ENCODE results near the gene UPK3BL2.
A peak's percentile ranks its signal among the peaks of the same experiment; 100 is the strongest.
"Not testable (repeated sequence)": the region's sequence is repeated elsewhere in the genome, so short reads cannot be mapped to it uniquely, and the experiment has no call there.

Gene UPK3BL2

GRCh38 chr7:102514881-102515721 is 28.4 kb downstream of the UPK3BL2 start:
- not testable (repeated sequence) for H3K36me3 Mint-ChIP-seq (ENCODE audit: low read depth); H3K4me3 Mint-ChIP-seq; H3K27ac Mint-ChIP-seq; DNase-seq; H3K27me3 Mint-ChIP-seq; H3K9me3 Mint-ChIP-seq; H3K4me1 Mint-ChIP-seq
- ATAC-seq = peak; percentile 30

DNA sequence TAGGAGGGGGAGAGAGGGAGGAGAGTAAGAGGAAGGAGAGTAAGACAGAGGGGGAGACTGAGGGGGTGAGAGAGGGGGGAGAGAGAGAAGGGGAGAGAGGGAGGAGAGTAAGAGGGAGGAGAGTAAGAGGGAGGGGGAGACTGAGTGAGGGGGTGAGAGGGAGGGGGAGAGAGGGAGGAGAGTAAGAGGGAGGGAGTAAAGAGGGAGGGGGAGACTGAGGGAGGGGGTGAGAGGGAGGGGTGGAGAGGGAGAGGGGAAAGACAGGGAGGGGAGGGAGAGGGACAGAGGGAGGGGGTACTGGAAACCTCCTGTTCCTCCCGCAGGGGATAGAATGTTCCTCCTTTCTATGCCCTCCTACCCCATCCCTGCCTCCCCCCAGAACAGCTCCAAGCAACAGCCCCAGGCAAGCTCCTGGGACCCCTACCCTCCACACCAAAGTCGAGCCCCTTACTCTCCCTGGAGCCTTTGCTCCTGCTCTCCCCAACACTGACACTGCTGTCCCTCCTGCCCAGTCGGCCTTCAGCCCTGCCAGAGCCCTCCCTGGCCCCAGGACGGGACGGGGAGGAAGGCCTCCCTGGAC is 30.8 kb downstream of the UPK3BL2 start:
- H3K36me3 Mint-ChIP-seq (ENCODE audit: low read depth); H3K4me3 Mint-ChIP-seq: not testable (repeated sequence)

GRCh38 chr7:102511860-102512522 is 31.5 kb downstream of the UPK3BL2 start:
- not testable (repeated sequence) for H3K27ac Mint-ChIP-seq; H3K4me1 Mint-ChIP-seq; H3K4me3 Mint-ChIP-seq; H3K36me3 Mint-ChIP-seq (ENCODE audit: low read depth); H3K27me3 Mint-ChIP-seq; DNase-seq; H3K9me3 Mint-ChIP-seq
- peak; percentile 48 for ATAC-seq

More for the DNA sequence above, 30.8 kb downstream of the UPK3BL2 start:
- DNase-seq, H3K9me3 Mint-ChIP-seq, H3K27ac Mint-ChIP-seq, ATAC-seq, H3K27me3 Mint-ChIP-seq, H3K4me1 Mint-ChIP-seq: not testable (repeated sequence)

GRCh38 chr7:102510575-102510974 is 32.9 kb downstream of the UPK3BL2 start:
- not testable (repeated sequence) for H3K27me3 Mint-ChIP-seq; H3K36me3 Mint-ChIP-seq (ENCODE audit: low read depth); H3K4me1 Mint-ChIP-seq; ATAC-seq; DNase-seq; H3K9me3 Mint-ChIP-seq; H3K27ac Mint-ChIP-seq; H3K4me3 Mint-ChIP-seq

DNA sequence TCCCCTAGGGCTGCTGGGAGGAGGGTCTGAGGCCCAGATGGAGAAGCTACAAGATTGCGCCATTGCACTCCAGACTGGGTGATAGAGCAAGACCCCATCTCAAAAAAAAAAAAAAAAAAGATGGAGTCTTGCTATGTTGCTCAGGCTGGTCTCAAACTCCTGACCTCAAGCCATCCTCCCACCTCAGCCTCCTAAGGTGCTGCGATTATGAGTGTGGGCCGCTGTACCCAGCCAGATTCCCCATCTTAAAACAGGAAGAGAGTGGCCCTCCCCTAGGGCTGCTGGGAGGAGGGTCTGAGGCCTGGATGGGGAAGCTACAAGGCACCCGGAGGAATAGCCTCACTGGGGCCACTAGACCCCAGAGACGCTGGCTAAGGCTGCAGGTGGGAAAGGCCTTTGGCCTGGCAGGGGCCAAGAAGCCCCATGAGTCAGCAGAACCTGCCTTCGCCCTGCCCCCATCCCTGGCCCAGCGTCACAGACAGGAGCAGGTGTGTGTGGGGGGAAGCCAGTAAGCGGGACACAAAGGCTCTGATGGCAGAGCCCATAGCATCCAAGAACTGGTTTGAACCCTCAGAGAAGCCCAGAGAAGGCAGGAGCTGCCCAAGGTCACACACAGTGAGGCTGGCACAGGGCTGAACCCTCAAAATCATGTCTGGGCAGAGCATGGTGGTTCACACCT is 35.9 kb downstream of the UPK3BL2 start:
- not testable (repeated sequence) for H3K36me3 Mint-ChIP-seq (ENCODE audit: low read depth); H3K4me1 Mint-ChIP-seq; ATAC-seq; DNase-seq; H3K27me3 Mint-ChIP-seq; H3K9me3 Mint-ChIP-seq; H3K4me3 Mint-ChIP-seq; H3K27ac Mint-ChIP-seq

- H3K4me1 Mint-ChIP-seq; H3K36me3 Mint-ChIP-seq (ENCODE audit: low read depth); H3K27ac Mint-ChIP-seq; H3K4me3 Mint-ChIP-seq; H3K9me3 Mint-ChIP-seq; DNase-seq; H3K27me3 Mint-ChIP-seq; ATAC-seq: not testable (repeated sequence)
Measured at GRCh38 chr7:102505298-102506185, 38.0 kb downstream of the UPK3BL2 start.

- DNase-seq; H3K27me3 Mint-ChIP-seq; H3K36me3 Mint-ChIP-seq (ENCODE audit: low read depth); H3K27ac Mint-ChIP-seq; ATAC-seq; H3K4me1 Mint-ChIP-seq; H3K4me3 Mint-ChIP-seq; H3K9me3 Mint-ChIP-seq: not testable (repeated sequence)
Measured at GRCh38 chr7:102503141-102503540, 40.4 kb downstream of the UPK3BL2 start.

DNA sequence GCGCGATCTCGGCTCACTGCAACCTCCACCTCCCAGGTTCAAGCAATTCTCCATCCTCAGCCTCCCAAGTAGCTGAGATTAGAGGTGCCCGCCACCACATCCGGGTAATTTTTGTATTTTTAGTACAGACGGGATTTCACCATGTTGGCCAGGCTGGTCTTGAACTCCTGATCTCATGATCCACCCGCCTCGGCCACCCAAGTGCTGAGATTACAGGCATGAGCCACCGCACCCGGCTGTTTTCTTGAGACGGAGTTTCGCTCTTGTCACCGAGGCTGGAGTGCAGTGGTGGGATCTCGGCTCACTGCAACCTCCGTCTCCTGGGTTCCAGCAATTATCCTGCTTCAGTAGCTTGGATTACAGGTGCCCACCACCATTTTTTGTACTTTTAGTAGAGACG is 45.2 kb downstream of the UPK3BL2 start:
- not testable (repeated sequence) for ATAC-seq; DNase-seq; H3K4me1 Mint-ChIP-seq; H3K36me3 Mint-ChIP-seq (ENCODE audit: low read depth); H3K4me3 Mint-ChIP-seq; H3K27ac Mint-ChIP-seq; H3K9me3 Mint-ChIP-seq; H3K27me3 Mint-ChIP-seq

DNA sequence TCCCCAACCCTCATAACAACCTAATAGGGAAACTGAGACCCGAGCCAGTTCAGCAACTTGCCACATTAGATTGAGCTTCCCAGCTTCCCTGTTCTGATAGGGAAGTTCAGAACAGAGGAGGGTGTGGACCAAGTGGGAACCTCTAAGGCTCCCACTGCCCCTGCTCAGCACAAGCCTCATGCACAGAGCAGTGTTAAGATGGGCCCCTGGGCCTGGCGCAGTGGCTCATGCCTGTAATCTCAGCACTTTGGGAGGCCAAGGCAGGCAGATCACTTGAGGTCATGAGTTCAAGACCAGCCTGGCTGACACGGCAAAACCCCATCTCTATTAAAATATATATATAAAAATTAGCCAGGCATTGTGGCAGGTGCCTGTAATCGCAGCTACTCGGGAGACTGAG is 46.2 kb downstream of the UPK3BL2 start:
- not testable (repeated sequence) for H3K4me1 Mint-ChIP-seq; ATAC-seq; H3K9me3 Mint-ChIP-seq; H3K4me3 Mint-ChIP-seq; DNase-seq; H3K36me3 Mint-ChIP-seq (ENCODE audit: low read depth); H3K27ac Mint-ChIP-seq; H3K27me3 Mint-ChIP-seq

- H3K36me3 Mint-ChIP-seq (ENCODE audit: low read depth); H3K9me3 Mint-ChIP-seq; H3K4me3 Mint-ChIP-seq; ATAC-seq; H3K27ac Mint-ChIP-seq; H3K27me3 Mint-ChIP-seq; H3K4me1 Mint-ChIP-seq; DNase-seq: not testable (repeated sequence)
Measured at GRCh38 chr7:102496861-102497260, 46.6 kb downstream of the UPK3BL2 start.

DNA sequence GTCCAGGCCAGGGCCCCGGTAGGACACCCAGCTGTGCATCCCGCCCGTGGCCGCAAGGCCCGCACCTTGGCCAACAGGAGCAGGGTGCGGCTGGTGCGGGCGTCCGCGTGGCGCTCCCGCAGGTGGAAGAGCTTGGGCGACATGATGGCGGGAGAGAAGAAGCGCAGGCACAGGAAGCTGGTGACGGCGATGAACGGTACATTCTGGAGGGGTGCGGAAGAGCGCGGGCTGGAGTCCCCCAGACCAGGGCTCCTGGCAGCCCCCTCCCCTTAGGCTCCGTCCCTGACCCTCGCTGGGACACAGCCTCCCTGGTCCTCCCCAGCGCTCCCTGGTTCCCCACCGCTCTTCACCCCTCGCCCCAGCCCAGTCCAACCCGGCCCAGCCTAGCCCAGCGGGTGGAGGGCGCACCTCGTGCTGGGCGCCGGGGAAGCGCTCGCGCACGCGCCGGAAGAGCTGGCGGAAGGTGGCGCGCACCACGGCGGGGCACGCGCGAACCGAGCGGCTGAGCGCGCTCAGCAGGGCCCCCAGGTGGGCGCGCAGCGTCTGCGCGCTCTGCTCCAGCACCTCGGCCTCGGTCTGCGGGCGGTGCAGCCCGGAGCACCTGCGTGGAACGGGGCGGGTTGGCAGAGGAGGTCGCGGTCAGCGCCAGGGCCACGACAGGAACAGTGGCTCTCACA is 48.9 kb downstream of the UPK3BL2 start:
- not testable (repeated sequence) for H3K4me3 Mint-ChIP-seq; H3K9me3 Mint-ChIP-seq; H3K36me3 Mint-ChIP-seq (ENCODE audit: low read depth); DNase-seq; H3K27ac Mint-ChIP-seq; H3K4me1 Mint-ChIP-seq; H3K27me3 Mint-ChIP-seq
- peak; percentile 72 for ATAC-seq

- not testable (repeated sequence) for H3K9me3 Mint-ChIP-seq; ATAC-seq; H3K36me3 Mint-ChIP-seq (ENCODE audit: low read depth); H3K27me3 Mint-ChIP-seq; H3K4me3 Mint-ChIP-seq; H3K4me1 Mint-ChIP-seq; H3K27ac Mint-ChIP-seq
- peak; percentile 21 for DNase-seq
Measured at GRCh38 chr7:102494026-102494425, 49.5 kb downstream of the UPK3BL2 start.

DNA sequence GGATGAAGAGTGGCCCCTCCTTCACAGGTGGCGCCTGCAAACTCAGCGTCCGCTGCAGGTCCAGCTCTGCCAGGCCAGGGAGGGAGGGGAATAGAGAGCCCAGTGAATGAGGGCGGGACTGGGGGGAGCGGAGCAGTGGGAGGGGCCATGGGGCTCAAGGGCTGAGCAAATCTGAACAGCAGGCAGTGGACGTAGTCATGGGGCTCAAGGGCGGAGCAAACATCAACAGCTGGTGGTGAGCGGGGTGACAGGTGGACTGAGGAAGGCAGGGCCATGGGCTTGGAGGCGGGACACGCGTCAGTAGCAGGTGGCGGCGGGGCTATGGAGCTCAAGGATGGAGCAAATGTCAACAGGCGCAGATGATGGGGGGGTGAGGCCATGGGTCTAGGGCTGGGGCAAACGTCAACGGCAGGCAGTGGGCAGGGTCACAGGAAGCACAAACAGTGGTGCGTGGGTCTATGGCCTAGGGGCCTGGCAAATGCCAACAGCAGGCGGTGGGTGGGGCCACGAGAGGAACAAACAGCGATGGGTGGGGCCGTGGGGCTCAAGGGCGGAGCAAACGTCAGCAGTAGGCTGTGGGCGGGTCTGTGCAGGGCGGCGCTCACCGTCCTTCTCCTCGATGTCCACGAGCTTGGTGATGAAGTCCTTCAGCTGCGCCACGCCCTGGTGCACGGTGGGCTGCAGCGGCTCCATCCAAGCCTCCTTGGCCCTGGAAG is 50.1 kb downstream of the UPK3BL2 start:
- H3K9me3 Mint-ChIP-seq; H3K27ac Mint-ChIP-seq; DNase-seq; H3K36me3 Mint-ChIP-seq (ENCODE audit: low read depth); H3K4me1 Mint-ChIP-seq; H3K4me3 Mint-ChIP-seq; H3K27me3 Mint-ChIP-seq: not testable (repeated sequence)
- ATAC-seq = peak; percentile 44
